WI38 (cell line): ENCODE measurements around the gene LRRC26.

Experiments used
- H3K4me3 ChIP-seq: 2 replicates; pipeline ENCODE4 v1.5.1; 2011; ENCODE audit warnings: low read depth, mild to moderate bottlenecking, control low read depth, low read length
- CTCF ChIP-seq: IDR thresholded peaks from 2 replicates; pipeline ENCODE4 v1.5.1; 2012; ENCODE audit warnings: low read depth, mild to moderate bottlenecking, control low read depth, low read length

Gene LRRC26

GRCh38 chr9:137169896-137170358 lies at the start of gene LRRC26:
Gene LRRC26 (minus strand): TSS chr9:137170051. CDS start chr9:137169943, 108 bp downstream.
- H3K4me3 ChIP-seq: no peak within 1 kb of the TSS
- no peak for TF ChIP-seq CTCF

- no peak overlapping the region for H3K4me3 ChIP-seq
- TF ChIP-seq CTCF: no peak
These were observed 49.0 kb upstream of the LRRC26 start for GRCh38 chr9:137218754-137219271.

- H3K4me3 ChIP-seq: no peak overlapping the region
- TF ChIP-seq CTCF: no peak
These were observed 48.4 kb upstream of the LRRC26 start for GRCh38 chr9:137218212-137218753.

- no peak overlapping the region for H3K4me3 ChIP-seq
These were observed 47.7 kb upstream of the LRRC26 start for GRCh38 chr9:137217276-137218211.

GRCh38 chr9:137216188-137216965 lies 46.5 kb upstream of the LRRC26 start:
- no peak for TF ChIP-seq CTCF
- H3K4me3 ChIP-seq: no peak overlapping the region

More at GRCh38 chr9:137217276-137218211, 47.7 kb upstream of the LRRC26 start:
- no peak for TF ChIP-seq CTCF

- TF ChIP-seq CTCF: no peak
- H3K4me3 ChIP-seq: no peak overlapping the region
These were observed 45.5 kb upstream of the LRRC26 start for GRCh38 chr9:137215196-137215986.
